Measurements from ENCODE around the gene GRAMD2A.
A peak's percentile ranks its signal among the peaks of the same experiment; 100 is the strongest.

Gene GRAMD2A

DNA sequence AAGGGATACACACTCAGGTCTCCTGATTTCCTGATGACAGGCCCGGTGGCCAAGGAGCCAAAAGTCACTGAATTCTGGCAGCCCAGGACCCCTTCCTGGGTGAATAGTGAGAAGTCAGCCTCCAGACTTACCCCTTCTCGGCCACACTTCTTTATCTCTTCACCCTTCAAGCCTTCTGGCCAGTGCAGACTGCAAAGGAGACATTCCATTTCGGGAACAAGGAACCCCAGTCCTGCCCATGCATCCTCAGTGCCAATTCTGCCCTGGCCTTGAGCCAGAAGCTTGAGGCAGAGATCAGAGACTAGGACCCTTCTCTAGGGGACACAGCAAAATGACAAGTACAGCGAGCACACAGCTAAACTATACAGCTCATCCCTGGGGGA lies 28.8 kb downstream of the GRAMD2A start:
- peak in 1 of 56 donors; percentile 6 for DNase-seq

DNA sequence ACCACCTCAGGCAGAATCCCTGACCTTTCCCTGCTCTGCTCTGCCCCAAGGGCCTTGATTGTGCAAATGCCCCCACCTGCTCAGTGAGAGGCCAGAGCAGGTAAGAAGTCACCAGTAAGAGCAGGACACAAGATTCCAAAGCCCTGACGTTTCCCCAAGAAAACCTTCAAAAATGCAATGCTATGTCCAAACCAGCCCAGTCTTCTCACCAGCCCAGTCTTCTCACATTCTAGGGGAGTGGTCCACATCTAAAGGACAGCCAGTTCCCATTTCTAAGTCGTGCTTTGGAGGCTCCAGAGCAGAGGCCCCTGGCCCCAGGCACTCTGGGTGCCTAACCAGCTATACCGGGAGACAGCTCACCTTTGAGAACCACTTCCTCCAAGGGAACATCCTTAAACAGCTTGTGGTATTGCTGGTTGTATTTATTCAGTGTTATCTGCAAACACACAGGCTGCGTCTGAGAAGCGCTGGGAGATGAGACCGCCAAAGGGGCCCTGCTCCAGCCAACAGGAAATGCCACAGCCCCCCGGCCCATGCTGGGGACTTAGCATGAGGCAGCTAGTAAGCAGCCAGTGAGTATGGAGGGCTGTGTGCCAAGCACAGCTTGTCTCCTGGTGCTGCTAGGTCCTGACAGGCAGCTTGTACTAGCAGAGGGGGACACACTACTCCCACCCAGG lies 29.3 kb downstream of the GRAMD2A start:
- no peak for DNase-seq

DNA sequence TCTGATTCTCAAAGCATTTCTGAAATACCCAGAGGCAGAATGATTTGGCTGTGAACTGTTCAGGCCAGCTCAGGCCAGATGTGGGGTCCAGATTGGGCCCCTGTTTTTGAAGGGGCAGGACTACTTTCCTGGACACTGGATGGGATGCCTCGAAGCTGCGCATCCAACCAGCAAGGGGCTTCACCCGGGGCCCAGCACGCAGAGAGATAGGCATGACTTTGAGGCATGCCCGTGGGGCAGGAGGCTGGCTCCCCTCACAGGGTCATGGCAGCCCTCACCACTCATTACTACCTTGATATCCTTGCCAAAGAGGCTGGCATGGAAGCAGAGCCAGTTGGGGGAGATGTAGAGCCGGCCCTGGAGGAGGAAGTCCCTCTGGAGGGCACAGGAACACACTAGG lies 30.1 kb downstream of the GRAMD2A start:
- DNase-seq, result no peak

DNA sequence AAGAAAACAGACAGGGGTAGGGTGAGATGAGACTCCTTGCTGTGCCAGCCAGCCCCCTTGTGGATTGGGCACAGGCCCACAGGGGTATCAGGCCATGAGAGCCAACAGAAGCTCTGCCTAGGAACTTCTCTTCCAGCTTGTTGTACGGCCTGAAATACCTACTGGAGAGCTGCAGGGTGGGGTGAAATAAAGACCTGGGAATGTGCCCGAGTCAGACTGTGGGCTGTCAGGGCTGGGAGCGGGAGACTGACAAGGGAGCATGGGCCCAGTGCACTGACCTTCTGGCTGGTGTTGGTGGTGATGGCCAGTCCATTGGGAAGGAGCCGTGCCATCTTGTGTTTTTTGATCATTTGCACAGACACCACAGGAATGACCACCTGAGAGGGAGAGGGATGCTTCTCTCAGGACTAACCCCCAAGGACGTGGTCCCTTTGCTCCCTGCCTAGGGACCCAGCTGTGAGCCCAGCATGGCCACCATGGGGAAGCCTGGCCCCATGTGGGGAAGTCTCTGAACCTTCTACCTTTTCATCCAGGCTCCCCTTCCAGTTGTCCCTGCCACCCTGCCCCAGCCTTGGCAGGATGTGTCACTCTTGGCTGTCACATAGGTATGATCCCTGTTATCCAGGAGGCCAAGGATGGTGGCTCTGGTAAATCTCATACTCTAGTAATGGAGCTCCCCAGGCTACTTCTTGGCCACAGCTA lies 30.7 kb downstream of the GRAMD2A start:
- DNase-seq, result no peak

DNA sequence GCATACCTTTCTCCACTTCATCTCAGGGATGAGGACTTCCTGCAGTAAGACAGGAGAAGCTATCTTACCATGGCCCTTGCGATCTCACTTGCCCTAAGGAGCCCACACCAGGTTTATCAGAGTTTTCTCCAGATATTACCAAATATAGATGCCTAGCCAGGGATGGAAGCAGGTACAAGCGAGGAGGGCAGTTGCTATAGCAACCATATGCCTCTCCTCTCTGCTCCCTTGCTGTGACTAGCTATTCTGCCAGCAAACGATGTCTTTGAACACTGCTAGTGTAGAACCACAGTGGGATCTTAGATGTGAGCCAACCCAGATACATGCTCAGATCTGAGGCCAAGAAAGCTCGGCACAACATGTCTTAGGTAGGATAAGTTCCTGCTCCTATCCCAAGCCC lies 33.9 kb downstream of the GRAMD2A start:
- peak in 9 of 56 donors; percentile 10 to 38 (median 24) for DNase-seq

DNA sequence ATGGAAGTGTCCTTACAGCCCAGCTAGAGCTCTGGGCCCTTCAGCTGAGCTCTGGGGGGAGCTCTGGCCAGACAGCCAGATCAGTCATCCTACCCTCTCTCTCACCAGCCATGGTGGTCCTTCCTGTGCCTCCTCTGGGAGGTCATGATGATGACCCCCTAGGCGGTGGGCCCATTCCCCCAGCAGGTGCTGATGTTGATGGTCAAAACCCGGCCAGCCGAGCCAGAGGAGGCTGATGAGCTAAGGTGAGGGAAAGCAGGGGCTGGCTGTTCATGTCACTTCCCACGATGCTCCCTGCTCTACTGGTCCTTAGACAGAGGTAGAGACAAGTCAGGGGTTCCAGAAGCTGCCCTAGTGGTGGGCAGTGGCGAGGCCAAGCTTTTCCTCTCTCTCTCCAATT lies 35.0 kb downstream of the GRAMD2A start:
- no peak for DNase-seq

DNA sequence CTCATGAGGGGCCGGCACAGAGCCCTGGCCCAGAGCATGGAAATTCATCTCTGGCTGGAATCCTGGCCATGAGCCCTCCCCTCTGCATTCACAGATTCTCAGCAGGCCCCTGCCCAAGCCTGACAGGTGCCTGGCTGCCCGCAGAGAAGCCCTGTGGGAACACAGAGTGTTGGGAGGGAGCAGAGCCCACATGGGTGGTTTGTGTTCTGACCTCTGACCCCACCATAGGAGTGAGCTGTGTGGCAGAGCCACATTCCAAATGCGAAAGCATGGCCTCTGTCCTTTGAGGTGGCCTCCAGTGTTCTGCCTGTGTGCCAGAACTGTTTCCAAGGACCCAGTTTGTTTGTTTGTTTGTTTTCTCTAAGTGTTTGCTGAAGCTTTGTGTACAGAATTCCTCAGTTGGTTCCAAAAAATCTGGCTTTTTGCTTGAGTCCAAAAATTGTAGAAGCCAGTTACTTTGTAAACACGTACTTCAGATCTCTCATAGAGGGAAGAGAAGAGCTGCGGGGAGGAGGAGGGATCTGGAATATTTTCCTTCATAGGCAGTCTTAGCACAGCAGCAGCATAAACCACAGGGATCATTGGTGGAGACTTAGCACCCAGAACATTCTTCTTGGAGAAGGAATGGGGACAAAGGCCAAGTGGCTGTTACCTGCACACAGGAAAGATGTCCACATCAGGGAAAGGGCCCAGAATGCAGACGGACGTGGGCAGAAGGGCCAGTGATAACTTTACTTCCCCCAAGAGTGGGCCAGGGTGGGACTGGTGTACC lies 36.0 kb downstream of the GRAMD2A start:
- peak in 2 of 56 donors; percentile 13 to 23 for DNase-seq

DNA sequence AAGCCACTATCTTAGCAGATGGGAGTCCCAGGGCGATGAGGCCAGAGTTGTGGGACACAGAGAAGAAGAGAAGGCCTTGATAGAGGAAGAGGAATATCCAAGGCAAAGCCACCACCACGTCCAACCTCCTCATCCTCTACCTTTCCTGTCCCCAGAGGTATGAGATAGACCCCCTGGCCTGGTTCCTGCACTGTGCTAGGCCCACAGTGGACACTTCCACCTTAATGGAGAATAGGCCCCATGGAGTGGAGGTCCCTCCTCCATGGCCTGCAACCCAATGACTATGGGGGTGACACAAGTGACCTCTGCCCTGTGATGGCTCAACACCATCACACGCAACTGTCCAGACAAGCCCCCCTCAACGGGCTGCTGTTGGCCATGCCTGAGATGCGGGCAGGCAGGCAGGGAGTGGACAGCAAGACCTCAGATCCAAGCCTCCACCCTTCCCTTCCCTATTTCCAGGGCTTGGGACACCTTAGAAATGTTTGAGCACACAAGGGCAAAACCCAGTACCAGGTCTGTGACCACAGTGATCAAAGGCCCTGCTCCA lies 36.8 kb downstream of the GRAMD2A start:
- DNase-seq, result no peak

DNA sequence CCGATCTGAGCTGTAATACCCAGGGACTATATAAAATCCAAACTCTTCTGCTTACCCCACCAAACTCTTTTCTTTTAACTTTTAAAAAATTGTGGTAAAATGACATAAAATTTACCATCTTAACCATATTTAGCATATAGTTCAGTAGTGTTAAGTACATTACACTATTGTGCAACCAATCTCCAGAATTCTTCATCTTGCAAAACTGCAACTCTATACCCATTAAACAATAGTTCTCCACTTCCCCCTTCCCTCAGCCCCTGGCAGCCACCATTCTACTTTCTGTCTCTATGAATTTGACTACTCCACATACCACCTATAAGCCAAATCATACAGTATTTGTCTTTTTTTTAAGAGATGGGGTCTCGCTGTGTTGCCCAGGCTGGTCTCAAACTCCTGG lies 40.7 kb downstream of the GRAMD2A start:
- DNase-seq, result no peak

DNA sequence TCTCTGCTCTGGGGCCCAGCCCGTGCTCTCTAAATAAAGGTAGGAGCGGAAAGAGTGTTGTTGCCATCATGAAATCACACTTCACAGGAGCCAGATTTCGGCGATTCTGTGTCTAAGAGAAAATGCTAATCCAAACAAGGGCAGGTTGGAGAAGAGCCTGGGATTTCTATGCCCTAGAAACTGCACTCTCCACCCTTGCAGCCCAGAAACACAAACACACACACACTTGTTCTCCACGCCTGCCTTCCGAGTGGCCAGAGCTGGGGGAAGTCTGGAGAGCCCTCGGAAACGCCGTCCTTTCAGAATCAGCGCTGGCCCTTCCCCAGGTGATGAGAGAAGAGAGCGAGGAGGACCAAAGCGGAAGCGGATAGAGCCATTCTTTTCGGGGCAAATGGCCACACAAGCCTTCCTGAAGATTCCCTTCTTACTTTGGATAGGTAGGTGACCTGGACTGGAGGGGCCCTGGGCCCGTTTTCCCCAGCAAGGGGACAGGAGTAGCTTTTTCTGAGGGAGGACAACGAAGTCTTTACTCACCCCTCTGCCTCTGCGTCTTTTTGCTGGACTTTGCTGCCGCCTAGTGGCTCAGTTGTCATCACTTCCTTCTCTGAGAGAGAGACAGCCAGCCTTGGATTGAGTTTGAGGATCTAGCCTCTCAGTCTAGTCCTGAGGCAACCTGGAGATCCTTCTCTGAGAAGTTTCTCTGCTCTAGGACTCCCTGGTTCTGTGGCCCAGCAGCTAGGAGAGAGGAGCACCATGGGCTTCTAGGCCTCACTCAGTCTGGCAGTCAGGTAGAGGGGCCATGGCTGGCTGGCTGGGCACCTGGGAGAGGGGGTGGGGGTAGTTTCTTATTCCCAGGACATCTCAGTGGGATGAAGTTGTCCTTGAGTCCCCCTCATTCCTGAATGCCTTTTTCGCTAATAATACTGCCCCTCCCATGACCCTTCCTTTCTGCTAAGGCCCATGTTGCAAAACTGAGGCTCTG lies 41.7 kb downstream of the GRAMD2A start:
- DNase-seq, result peak; percentile 23 to 90 (median 70)

DNA sequence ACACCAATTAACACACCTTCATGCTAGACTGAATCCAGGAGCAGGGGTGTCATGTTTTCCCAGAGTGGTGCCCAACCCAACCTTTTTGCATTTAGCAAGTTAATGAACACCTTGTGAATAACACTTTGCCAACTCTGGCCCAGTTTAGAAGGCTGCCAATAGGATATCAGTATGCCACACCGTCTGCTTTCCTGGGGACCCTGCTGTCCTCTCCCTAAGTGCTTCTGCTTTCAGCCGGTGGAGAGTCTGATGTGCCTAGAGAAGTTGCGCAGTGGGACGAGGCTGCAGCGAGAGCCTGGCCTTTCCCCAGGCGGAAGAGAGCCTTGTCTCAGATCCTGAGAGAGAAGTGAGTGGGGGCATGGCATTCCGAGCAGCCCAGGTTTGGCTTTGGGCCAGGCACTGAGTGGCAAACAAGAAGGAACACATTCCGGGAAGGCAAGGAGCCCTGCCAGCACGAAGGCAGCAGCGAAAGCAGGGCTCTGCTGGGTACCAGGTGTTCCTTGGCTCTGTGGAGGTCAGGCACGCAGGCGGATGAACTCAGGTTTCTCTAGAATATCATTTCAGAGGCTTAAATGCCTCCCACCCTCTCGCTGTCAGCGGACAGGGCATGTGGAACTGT lies 42.5 kb downstream of the GRAMD2A start:
- peak in 34 of 56 donors; percentile 7 to 75 (median 50) for DNase-seq

DNA sequence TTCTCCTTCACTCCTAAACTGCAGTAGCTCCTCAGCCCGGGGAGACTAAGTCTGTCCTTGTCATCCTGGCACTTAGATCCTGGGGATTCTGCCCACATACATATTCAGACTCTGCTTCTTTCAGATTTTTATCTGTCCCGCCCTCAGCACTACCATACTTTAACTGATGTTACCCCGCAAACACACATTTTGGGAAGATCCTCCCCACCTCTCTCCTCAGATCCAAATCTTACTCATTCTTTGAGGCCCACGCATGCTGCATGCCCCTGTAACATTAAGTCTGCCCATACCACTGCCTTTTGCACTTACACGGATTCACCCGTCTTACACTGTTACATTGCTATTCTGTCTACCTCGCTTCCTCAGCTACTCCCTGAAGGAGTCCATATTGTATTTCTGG lies 43.3 kb downstream of the GRAMD2A start:
- no peak for DNase-seq

DNA sequence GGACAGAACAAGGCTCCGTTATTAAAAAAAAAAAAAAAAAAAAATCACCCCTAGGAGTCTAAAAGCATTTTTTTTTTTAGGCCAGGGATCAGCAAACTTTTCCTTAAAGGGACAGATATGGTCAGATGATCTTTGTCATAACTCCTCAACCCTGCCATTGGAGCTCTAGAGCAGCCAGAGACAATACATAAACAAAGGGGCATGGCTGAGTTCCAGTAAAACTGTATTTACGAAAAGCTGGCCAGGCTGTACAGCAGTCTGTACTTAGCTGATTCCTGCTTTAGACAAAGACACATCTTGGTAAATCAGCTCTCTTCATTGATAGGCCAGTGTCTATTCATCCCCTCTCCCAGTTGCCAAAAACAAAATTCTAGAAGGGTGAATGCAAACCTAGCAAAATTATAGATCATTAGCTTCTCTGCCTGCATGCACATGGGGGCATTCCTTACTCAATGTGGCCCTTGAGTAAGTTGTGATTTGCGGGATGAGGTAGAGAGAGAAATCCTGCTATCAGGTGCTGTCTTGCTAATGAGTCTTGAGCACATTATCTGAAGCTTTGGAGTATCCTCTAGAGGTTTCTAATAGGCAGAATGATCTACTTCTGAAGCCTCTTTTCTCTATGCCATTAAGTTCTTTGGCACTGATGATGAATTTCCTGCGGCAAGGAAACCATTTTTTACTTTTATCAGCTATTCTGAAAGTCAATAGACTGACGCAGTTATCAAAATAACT lies 44.2 kb downstream of the GRAMD2A start:
- DNase-seq, result no peak

DNA sequence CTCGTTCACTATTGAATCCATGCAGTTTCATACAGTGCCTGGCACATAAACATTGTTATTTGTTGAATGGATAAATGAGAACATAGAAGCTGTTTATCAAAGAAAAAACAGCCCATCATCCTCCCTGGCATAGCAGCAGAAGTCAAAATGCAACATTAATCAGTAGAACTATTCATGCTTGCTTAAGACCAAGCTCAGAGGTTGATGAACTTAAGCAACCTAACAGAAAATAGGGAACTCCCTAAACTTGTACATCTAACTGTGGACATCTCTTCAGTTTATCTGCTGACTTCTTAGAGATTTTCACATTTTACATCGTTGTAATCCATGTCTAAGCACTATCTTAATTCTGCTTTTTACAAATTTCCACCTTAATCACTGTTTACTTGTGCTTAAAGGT lies 50.2 kb downstream of the GRAMD2A start:
- DNase-seq, result no peak

DNA sequence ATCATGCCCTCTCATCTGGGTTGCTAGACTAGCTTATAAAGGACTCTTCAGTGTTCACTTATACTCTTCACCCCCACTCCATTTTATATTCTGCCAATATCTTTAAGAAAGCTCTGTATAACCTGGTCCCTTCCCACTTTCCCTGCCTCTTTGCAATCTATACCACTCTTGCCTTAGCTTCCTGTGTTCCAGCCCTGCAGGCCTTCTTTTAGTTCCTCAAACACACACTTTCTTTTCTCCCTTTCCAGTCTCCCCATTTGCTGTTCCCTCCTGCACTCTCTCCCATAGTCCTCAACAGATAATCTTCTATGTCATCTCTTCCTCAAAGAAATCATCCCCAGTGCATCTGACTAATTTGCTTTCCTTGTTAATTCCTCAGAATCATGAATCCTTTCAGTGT lies 50.7 kb downstream of the GRAMD2A start:
- DNase-seq, result no peak

DNA sequence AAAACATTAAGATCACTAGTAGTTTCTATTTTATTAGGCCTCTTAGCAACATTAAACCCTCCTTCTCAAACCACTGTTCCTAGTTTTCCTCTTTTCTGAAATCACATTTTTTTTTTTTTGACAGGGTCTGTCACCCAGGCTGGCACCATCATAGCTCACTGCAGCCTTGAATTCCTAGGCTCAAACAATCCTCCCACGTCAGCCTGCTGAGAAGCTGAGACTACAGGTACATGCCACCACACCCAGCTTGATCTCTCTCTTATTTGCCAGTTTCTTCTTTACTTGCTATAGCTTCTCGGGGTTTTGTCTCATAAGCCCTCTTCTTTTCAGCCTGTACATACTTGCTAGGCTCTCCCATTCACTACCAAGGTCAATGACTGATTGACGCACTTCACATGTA lies 51.4 kb downstream of the GRAMD2A start:
- DNase-seq, result no peak

DNA sequence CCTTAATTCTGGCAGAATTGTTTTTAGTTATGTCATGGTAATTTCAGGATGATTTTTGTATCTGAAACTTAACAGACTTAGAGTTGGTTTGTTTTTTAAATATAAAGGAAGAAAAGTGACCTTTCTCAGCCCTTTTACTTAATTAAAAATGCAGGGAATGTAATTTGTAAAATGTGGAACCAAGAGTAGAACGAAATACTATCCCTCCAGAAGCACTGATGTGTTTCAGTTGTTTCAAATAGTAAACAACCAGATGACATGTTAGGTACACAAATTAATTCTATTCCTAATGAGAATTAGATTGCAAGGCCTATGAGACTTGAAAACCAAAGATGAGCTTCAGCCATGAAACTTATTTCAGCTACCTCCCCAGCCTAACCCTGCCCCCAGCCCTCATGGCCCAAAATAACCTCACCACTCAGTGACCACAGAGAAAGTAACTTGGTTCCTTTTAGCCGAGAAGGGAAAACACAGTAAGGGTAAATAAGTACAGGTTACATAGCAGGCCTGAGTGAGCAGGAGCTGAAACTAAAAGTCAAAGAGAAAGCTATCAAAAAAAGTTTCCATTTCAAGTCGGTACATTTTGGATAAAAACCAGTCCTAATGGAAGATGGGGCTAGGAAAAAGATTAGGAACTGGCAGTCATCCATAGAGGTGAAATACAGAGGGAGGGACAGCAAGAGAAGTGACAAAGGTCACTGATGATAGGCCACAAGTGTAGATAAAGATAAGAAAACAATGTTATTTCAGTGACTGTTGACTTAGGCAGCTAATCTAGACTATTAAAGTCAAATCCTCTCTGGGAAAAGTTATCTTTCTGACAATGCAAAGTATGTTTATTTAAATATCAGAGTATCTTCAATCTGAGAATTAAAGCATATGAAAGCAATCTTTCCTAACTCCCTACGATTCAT lies 56.2 kb downstream of the GRAMD2A start:
- DNase-seq, result no peak

DNA sequence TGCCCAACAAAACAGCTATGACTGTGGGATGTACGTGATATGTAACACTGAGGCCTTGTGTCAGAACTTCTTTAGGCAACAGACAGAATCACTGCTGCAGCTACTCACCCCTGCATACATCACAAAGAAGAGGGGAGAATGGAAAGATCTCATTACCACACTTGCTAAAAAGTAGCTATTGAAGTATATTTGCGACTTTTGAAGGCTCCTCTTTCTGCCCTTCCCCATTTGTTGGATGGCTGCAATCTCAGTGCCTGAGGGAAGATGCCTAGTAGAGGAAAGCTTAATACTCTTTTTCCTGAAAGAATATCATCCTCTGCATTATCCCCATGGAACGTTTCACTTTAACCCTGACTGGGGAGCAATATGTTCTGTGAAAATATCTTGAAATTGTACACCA lies 57.5 kb downstream of the GRAMD2A start:
- no peak for DNase-seq

DNA sequence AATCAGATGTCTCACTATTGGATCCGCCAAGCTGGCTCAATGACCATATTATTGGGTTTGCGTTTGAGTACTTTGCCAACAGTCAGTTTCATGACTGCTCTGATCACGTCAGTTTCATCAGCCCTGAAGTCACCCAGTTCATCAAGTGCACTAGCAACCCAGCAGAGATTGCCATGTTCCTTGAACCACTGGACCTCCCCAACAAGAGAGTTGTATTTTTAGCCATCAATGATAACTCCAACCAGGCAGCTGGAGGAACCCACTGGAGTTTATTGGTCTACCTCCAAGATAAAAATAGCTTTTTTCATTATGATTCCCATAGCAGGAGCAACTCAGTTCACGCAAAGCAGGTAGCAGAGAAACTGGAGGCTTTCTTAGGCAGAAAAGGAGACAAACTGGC lies 57.9 kb downstream of the GRAMD2A start:
- DNase-seq, result no peak

Data from amygdala (tissue), 56 donors.